ENCODE data around the gene GALNT18. TPM values are rescaled to one million over a fixed set of nuclear protein-coding genes. Genes with fewer than 3 reads are reported as not detected.
A peak's percentile ranks its signal among the peaks of the same experiment; 100 is the strongest.

The GALNT18 gene
- total RNA-seq, 1 donor from 2014 or later = 46.4 TPM

GRCh38 chr11:11471201-11471600 is 150.6 kb downstream of the GALNT18 start:
- no peaks in the 10 kb centered on the region for H3K9me3 ChIP-seq
- intact Hi-C loops (cut with DNase I) = no loop called here
- ATAC-seq (no peak), DNase-seq (no peak)
- H3K36me3 ChIP-seq = no peaks in the 10 kb centered on the region
- no peaks in the 10 kb centered on the region for H3K27me3 ChIP-seq (ENCODE audit: low read depth)
- H3K4me3 ChIP-seq = no peak overlapping the region
- TF ChIP-seq CTCF (IDR thresholded peaks at IDR 0.05) = no peak
- no peak overlapping the region for H3K27ac ChIP-seq
- H3K4me1 ChIP-seq = no peaks in the 10 kb centered on the region

GRCh38 chr11:11468954-11469353 is 152.9 kb downstream of the GALNT18 start:
- Histone ChIP-seq H3K4me1 (no peaks in the 10 kb centered on the region), H3K27me3 (ENCODE audit: low read depth) (no peaks in the 10 kb centered on the region), H3K36me3 (no peaks in the 10 kb centered on the region), H3K4me3 (no peak overlapping the region), H3K9me3 (no peaks in the 10 kb centered on the region), H3K27ac (no peak overlapping the region)
- TF ChIP-seq CTCF (IDR thresholded peaks at IDR 0.05) = no peak
- ATAC-seq (no peak), DNase-seq (no peak)
- intact Hi-C loops (cut with DNase I) = no loop called here

GRCh38 chr11:11467312-11467711 is 154.5 kb downstream of the GALNT18 start:
- intact Hi-C loops (cut with DNase I) = no loop called here

GRCh38 chr11:11464555-11464954 is 157.2 kb downstream of the GALNT18 start:
- intact Hi-C loops (cut with DNase I) = no loop called here
- Histone ChIP-seq H3K36me3 (no peaks in the 10 kb centered on the region), H3K9me3 (no peaks in the 10 kb centered on the region), H3K27ac (no peak overlapping the region), H3K4me3 (no peak overlapping the region), H3K27me3 (ENCODE audit: low read depth) (no peaks in the 10 kb centered on the region), H3K4me1 (peaks cover 10% of the 10 kb centered on the region)
- ATAC-seq = no peak
- DNase-seq = no peak
- TF ChIP-seq CTCF (IDR thresholded peaks at IDR 0.05) = no peak

More at GRCh38 chr11:11467312-11467711, 154.5 kb downstream of the GALNT18 start:
- TF ChIP-seq CTCF (IDR thresholded peaks at IDR 0.05) = no peak
- H3K36me3 ChIP-seq = no peaks in the 10 kb centered on the region
- H3K4me1 ChIP-seq = no peaks in the 10 kb centered on the region
- DNase-seq (no peak), ATAC-seq (no peak)
- H3K9me3 ChIP-seq = no peaks in the 10 kb centered on the region
- no peak overlapping the region for H3K4me3 ChIP-seq
- H3K27me3 ChIP-seq (ENCODE audit: low read depth) = no peaks in the 10 kb centered on the region
- H3K27ac ChIP-seq = no peak overlapping the region

GRCh38 chr11:11463405-11463804 is 158.4 kb downstream of the GALNT18 start:
- Histone ChIP-seq H3K27me3 (ENCODE audit: low read depth) (no peaks in the 10 kb centered on the region), H3K36me3 (no peaks in the 10 kb centered on the region), H3K27ac (no peak overlapping the region), H3K4me3 (no peak overlapping the region), H3K4me1 (peaks cover 10% of the 10 kb centered on the region), H3K9me3 (no peaks in the 10 kb centered on the region)
- TF ChIP-seq CTCF (IDR thresholded peaks at IDR 0.05) = no peak
- ATAC-seq (no peak), DNase-seq (no peak)
- intact Hi-C loops (cut with DNase I) = no loop called here

GRCh38 chr11:11461473-11461872 is 160.3 kb downstream of the GALNT18 start:
- DNase-seq = no peak
- Histone ChIP-seq H3K4me3 (no peak overlapping the region), H3K9me3 (no peaks in the 10 kb centered on the region), H3K4me1 (peaks cover 10% of the 10 kb centered on the region), H3K27ac (no peak overlapping the region), H3K36me3 (no peaks in the 10 kb centered on the region), H3K27me3 (ENCODE audit: low read depth) (no peaks in the 10 kb centered on the region)
- intact Hi-C loops (cut with DNase I) = no loop called here
- peak in 1 of 2 donors; percentile 28 for ATAC-seq
- TF ChIP-seq CTCF (IDR thresholded peaks at IDR 0.05) = no peak
